Brain microvascular endothelial cell (primary cell): ENCODE data around the gene OSBP.

ENCODE experiments used
- DNase-seq: peaks from one replicate; pipeline ENCODE4 v3.0.0-alpha.2; 2020
- H3K27ac ChIP-seq: fragments of 250-450 bp; sonication (Bioruptor Pico); 2 replicates; pipeline ENCODE4 v1.5.1; 2020; ENCODE audit warnings: mild to moderate bottlenecking, moderate library complexity
- H3K27me3 ChIP-seq: fragments of 250-450 bp; sonication (Bioruptor Pico); replicated peaks from 2 replicates; pipeline ENCODE4 v1.5.1; 2020; ENCODE audit warnings: mild to moderate bottlenecking
- H3K36me3 ChIP-seq: fragments of 250-450 bp; sonication (Bioruptor Pico); replicated peaks from 2 replicates; pipeline ENCODE4 v1.5.1; 2020; ENCODE audit warnings: mild to moderate bottlenecking
- H3K4me3 ChIP-seq: 2 replicates; pipeline ENCODE4 v1.5.1; 2011; ENCODE audit warnings: low read depth, mild to moderate bottlenecking, control low read depth, low read length, moderate library complexity
- CTCF ChIP-seq: IDR thresholded peaks from 2 replicates; pipeline ENCODE4 v1.5.1; 2011; ENCODE audit warnings: low read depth, mild to moderate bottlenecking, moderate library complexity, low read length, control low read depth, inconsistent platforms; ENCODE audit errors: missing control alignments
- in situ Hi-C: cut with HindIII; loops from 2 replicates; pipeline ENCODE4 v1.10.0; 2017; ENCODE audit warnings: low sequenced_read_pairs, low pct_ligation_motif_present

OSBP gene

GRCh38 chr11:59615637-59616395 is at the start of gene OSBP:
OSBP (minus strand) TSS chr11:59615774; CDS start chr11:59615664, 110 bp downstream.
- no peak for TF ChIP-seq CTCF
- H3K27me3 ChIP-seq = no peaks in the 10 kb centered on the region
- in situ Hi-C loops = no loop called here
- no peaks in the 10 kb centered on the region for H3K36me3 ChIP-seq
- H3K27ac ChIP-seq = peak within 1 kb of the TSS; percentile 82
- peak; percentile 100 for DNase-seq
- H3K4me3 ChIP-seq = peak within 1 kb of the TSS; percentile 99

GRCh38 chr11:59660621-59661020 is 45.0 kb upstream of the OSBP start:
- DNase-seq = no peak
- no peak for TF ChIP-seq CTCF
- Histone ChIP-seq H3K36me3 (peaks cover 70% of the 10 kb centered on the region), H3K27me3 (no peaks in the 10 kb centered on the region), H3K27ac (no peak overlapping the region), H3K4me3 (no peak overlapping the region)
- in situ Hi-C loops = no loop called here

GRCh38 chr11:59659981-59660380 is 44.4 kb upstream of the OSBP start:
- Histone ChIP-seq H3K27me3 (no peaks in the 10 kb centered on the region), H3K27ac (no peak overlapping the region), H3K4me3 (no peak overlapping the region), H3K36me3 (peaks cover 71% of the 10 kb centered on the region)
- in situ Hi-C loops = no loop called here
- DNase-seq = no peak
- TF ChIP-seq CTCF = no peak

- H3K36me3 ChIP-seq = peaks cover 73% of the 10 kb centered on the region
- in situ Hi-C loops = no loop called here
Observed at GRCh38 chr11:59658036-59658435, 42.5 kb upstream of the OSBP start.

GRCh38 chr11:59654893-59655292 is 39.3 kb upstream of the OSBP start:
- no peak for TF ChIP-seq CTCF
- Histone ChIP-seq H3K27me3 (no peaks in the 10 kb centered on the region), H3K27ac (no peak overlapping the region), H3K4me3 (no peak overlapping the region), H3K36me3 (peaks cover 82% of the 10 kb centered on the region)
- in situ Hi-C loops = no loop called here
- no peak for DNase-seq

More at GRCh38 chr11:59658036-59658435, 42.5 kb upstream of the OSBP start:
- no peak for DNase-seq
- TF ChIP-seq CTCF = no peak
- Histone ChIP-seq H3K27me3 (no peaks in the 10 kb centered on the region), H3K27ac (no peak overlapping the region), H3K4me3 (no peak overlapping the region)
